HepG2 (cell line): ENCODE measurements around the gene GNL1. TPM values are rescaled to one million over a fixed set of nuclear protein-coding genes. Genes with fewer than 3 reads are reported as not detected.

Experiments used
- BRCA1 ChIP-seq: sonication (generic); formaldehyde crosslinking; IDR thresholded peaks from 2 replicates; pipeline ENCODE4 v1.4.0; 2020; ENCODE audit warnings: missing genetic modification reagents
- CCDC6 ChIP-seq: sonication (generic); formaldehyde crosslinking; IDR thresholded peaks from 2 replicates; pipeline ENCODE4 v1.8.1; 2022; ENCODE audit warnings: mild to moderate bottlenecking, missing genetic modification reagents, moderate library complexity
- CSRNP2 ChIP-seq: sonication (generic); formaldehyde crosslinking; conservative IDR thresholded peaks from 2 replicates; pipeline ENCODE4 v1.8.0; 2022; ENCODE audit warnings: low read depth, missing genetic modification reagents
- EP300 ChIP-seq, 3 experiments: sonication (generic) in 1 of 3; formaldehyde crosslinking in 1 of 3; IDR thresholded peaks; 2 replicates each; pipeline versions ENCODE4 v1.5.1 to v1.6.1; 2011 to 2020; ENCODE audit warnings: low read depth in 2 of 3, low read length in 2 of 3, borderline replicate concordance in 1 of 3, improper control_type of control experiment in 1 of 3, mild to moderate bottlenecking in 1 of 3, missing genetic modification reagents in 1 of 3, moderate library complexity in 1 of 3
- FOXO1 ChIP-seq: sonication (generic); formaldehyde crosslinking; IDR thresholded peaks from 2 replicates; pipeline ENCODE4 v1.4.0; 2020; ENCODE audit warnings: missing genetic modification reagents
- KAT2B ChIP-seq: fragments of 150-350 bp; IDR thresholded peaks from 2 replicates; pipeline ENCODE4 v1.6.1; 2014; ENCODE audit warnings: low read depth, low read length, borderline replicate concordance
- NFIC ChIP-seq: IDR thresholded peaks from 2 replicates; pipeline ENCODE4 v1.6.1; 2012; ENCODE audit warnings: mild to moderate bottlenecking, low read length, inconsistent platforms
- PHF20 ChIP-seq: sonication (generic); formaldehyde crosslinking; IDR thresholded peaks from 2 replicates; pipeline ENCODE4 v1.5.0; 2020; ENCODE audit warnings: mild to moderate bottlenecking, missing genetic modification reagents
- ZBTB8A ChIP-seq: sonication (generic); formaldehyde crosslinking; IDR thresholded peaks from 2 replicates; pipeline ENCODE4 v1.4.0; 2020; ENCODE audit warnings: mild to moderate bottlenecking, low read depth, missing genetic modification reagents, borderline replicate concordance
- ZNF34 ChIP-seq: sonication (generic); formaldehyde crosslinking; IDR thresholded peaks from 2 replicates; pipeline ENCODE4 v1.4.0; 2020; ENCODE audit warnings: mild to moderate bottlenecking, missing genetic modification reagents, borderline replicate concordance
- ZNF343 ChIP-seq: sonication (generic); formaldehyde crosslinking; IDR thresholded peaks from 2 replicates; pipeline ENCODE4 v1.4.0; 2020; ENCODE audit warnings: mild to moderate bottlenecking, missing genetic modification reagents
- ZXDC ChIP-seq: sonication (generic); formaldehyde crosslinking; IDR thresholded peaks from 2 replicates; pipeline ENCODE4 v1.5.0; 2020; ENCODE audit warnings: mild to moderate bottlenecking, missing genetic modification reagents
- polyA plus RNA-seq, 8 experiments: library from polyadenylated mRNA; depleted of rRNA in 3 of 8; stranded (reverse) in 7 of 8; unstranded in 1 of 8; fragments of >200 nt; fragmentation: Illumina TruSeq in 4 of 8; extraction: Trizol in 4 of 8; gene quantifications; 2 replicates each; pipeline versions ENCODE4 v1.2.1 to v1.2.3, GENCODE V29; 2011 to 2016; ENCODE audit warnings: low read depth in 4 of 8, missing spikeins in 1 of 8, mixed read lengths in 1 of 8; ENCODE audit not compliant: insufficient read depth in 1 of 8
- total RNA-seq, 5 experiments: library from RNA; depleted of rRNA; stranded (reverse); fragments of >200 nt; fragmentation: Illumina TruSeq; extraction: Trizol; gene quantifications; 2 replicates each; pipeline ENCODE4 v1.2.3, GENCODE V29; 2016; ENCODE audit warnings: low read depth in 1 of 5
- TF ChIP-seq, protein P1 (sequence below): sonication (generic); formaldehyde crosslinking; IDR thresholded peaks from 2 replicates; pipeline ENCODE4 v1.5.0; 2020; ENCODE audit warnings: mild to moderate bottlenecking, missing genetic modification reagents
- TF ChIP-seq, protein P2 (sequence below): IDR thresholded peaks from 2 replicates; pipeline ENCODE4 v1.6.1; 2012; ENCODE audit warnings: inconsistent platforms
- TF ChIP-seq, protein P3 (sequence below): sonication (generic); formaldehyde crosslinking; IDR thresholded peaks from 2 replicates; pipeline ENCODE4 v1.4.0; 2020; ENCODE audit warnings: low read depth, missing genetic modification reagents

GNL1 gene
- total and polyA plus RNA-seq, 2 of the 13 experiments (the other 11 are each of a cell fraction or from before 2014, with no cell fraction given) = 35.0 to 55.6 TPM

GRCh38 chr6:30556066-30556905, at the start of gene GNL1 (continued):
- TF ChIP-seq, protein P1, sequence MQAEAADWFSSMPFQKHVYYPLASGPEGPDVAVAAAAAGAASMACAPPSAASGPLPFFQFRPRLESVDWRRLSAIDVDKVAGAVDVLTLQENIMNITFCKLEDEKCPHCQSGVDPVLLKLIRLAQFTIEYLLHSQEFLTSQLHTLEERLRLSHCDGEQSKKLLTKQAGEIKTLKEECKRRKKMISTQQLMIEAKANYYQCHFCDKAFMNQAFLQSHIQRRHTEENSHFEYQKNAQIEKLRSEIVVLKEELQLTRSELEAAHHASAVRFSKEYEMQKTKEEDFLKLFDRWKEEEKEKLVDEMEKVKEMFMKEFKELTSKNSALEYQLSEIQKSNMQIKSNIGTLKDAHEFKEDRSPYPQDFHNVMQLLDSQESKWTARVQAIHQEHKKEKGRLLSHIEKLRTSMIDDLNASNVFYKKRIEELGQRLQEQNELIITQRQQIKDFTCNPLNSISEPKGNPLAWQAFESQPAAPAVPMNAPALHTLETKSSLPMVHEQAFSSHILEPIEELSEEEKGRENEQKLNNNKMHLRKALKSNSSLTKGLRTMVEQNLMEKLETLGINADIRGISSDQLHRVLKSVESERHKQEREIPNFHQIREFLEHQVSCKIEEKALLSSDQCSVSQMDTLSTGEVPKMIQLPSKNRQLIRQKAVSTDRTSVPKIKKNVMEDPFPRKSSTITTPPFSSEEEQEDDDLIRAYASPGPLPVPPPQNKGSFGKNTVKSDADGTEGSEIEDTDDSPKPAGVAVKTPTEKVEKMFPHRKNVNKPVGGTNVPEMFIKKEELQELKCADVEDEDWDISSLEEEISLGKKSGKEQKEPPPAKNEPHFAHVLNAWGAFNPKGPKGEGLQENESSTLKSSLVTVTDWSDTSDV = no peak
- TF ChIP-seq ZNF34 (CRISPR knock-in tag) (no peak), ZNF343 (CRISPR knock-in tag) (peak; percentile 8; the same call in 1 of the 2 replicates), CCDC6 (no peak), ZXDC (CRISPR knock-in tag) (no peak; the same call in 1 of the 2 replicates), ZBTB8A (CRISPR knock-in tag) (0 out of 2 replicates have a peak, but pooled peaks have one; percentile 60), PHF20 (no peak), EP300 (IDR thresholded peaks at IDR 0.05; ENCODE audit: low read depth in 2 of 2, low read length in 2 of 2) (peak in 1 of 2 experiments; percentile 49; a peak in 2 of 4 replicates), EP300 (CRISPR knock-in tag; IDR thresholded peaks at IDR 0.05; ENCODE audit: borderline replicate concordance) (peak; percentile 24; the same call in 1 of the 2 replicates), FOXO1 (CRISPR knock-in tag) (no peak; the same call in 1 of the 2 replicates), CSRNP2 (CRISPR knock-in tag) (no peak), BRCA1 (CRISPR knock-in tag) (0 out of 2 replicates have a peak, but pooled peaks have one; percentile 78), NFIC (0 out of 2 replicates have a peak, but pooled peaks have one; percentile 16), KAT2B (no peak)
- TF ChIP-seq, protein P2, sequence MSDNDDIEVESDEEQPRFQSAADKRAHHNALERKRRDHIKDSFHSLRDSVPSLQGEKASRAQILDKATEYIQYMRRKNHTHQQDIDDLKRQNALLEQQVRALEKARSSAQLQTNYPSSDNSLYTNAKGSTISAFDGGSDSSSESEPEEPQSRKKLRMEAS = peak; percentile 87
- TF ChIP-seq, protein P3, sequence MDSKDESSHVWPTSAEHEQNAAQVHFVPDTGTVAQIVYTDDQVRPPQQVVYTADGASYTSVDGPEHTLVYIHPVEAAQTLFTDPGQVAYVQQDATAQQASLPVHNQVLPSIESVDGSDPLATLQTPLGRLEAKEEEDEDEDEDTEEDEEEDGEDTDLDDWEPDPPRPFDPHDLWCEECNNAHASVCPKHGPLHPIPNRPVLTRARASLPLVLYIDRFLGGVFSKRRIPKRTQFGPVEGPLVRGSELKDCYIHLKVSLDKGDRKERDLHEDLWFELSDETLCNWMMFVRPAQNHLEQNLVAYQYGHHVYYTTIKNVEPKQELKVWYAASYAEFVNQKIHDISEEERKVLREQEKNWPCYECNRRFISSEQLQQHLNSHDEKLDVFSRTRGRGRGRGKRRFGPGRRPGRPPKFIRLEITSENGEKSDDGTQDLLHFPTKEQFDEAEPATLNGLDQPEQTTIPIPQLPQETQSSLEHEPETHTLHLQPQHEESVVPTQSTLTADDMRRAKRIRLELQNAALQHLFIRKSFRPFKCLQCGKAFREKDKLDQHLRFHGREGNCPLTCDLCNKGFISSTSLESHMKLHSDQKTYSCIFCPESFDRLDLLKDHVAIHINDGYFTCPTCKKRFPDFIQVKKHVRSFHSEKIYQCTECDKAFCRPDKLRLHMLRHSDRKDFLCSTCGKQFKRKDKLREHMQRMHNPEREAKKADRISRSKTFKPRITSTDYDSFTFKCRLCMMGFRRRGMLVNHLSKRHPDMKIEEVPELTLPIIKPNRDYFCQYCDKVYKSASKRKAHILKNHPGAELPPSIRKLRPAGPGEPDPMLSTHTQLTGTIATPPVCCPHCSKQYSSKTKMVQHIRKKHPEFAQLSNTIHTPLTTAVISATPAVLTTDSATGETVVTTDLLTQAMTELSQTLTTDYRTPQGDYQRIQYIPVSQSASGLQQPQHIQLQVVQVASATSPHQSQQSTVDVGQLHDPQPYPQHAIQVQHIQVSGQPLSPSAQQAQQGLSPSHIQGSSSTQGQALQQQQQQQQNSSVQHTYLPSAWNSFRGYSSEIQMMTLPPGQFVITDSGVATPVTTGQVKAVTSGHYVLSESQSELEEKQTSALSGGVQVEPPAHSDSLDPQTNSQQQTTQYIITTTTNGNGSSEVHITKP (CRISPR knock-in tag) = peak; percentile 99
